HepG2 (cell line): ENCODE results near the gene SLC35B4. TPM values are rescaled to one million over a fixed set of nuclear protein-coding genes. Genes with fewer than 3 reads are reported as not detected.

Source experiments
- ATAC-seq: fragments of 200-7000 bp; cut with Tn5 transposase; 3 replicates; pipeline ENCODE4 v1.9.1; 2020; ENCODE audit warnings: mild to moderate bottlenecking, moderate library complexity
- BruUV-seq: library from RNA; stranded (reverse); fragments of 400-500 nt; replicated peaks from 2 replicates; lab custom pipeline; 2021; lab: Mats Ljungman, UMichigan
- CTCF ChIA-PET: fragments of 300-600 bp; formaldehyde crosslinking; extraction: SDS; loops from one replicate; lab custom pipeline; 2021; ENCODE audit warnings: low total read pairs, inconsistent platforms, low intra/inter-chr PET ratio; lab: Yijun Ruan, JAX
- POLR2A ChIA-PET: fragments of 350-600 bp; sonication (Branson Sonifier 250); formaldehyde crosslinking; loops from one replicate; lab custom pipeline; 2020; ENCODE audit warnings: antibody characterized with exemption, inconsistent platforms; lab: Yijun Ruan, JAX
- DNase-seq: peaks from one replicate; pipeline ENCODE4 v3.0.0-alpha.2; 2015; ENCODE audit warnings: low spot score
- FAIRE-seq: peaks from 3 replicates; lab custom pipeline; 2011; peaks lifted over from hg19 to GRCh38; lab: Jason Lieb, UNC
- H2AFZ ChIP-seq: one replicate; pipeline ENCODE4 v1.6.1; 2011; ENCODE audit warnings: low read length, inconsistent platforms
- H3K27ac ChIP-seq: fragments of 300-600 bp; 3 replicates; pipeline ENCODE4 v1.8.0; 2011; ENCODE audit warnings: mixed run types, mild to moderate bottlenecking, mixed read lengths, low read length, inconsistent platforms; ENCODE audit not compliant: insufficient read depth; ENCODE audit errors: extremely low read length
- H3K27me3 ChIP-seq, 2 experiments: fragments of 200-600 bp in 1 of 2; 2 replicates in 1 of 2; 3 replicates in 1 of 2; pipeline versions ENCODE4 v1.6.0 to v1.8.0; 2011; ENCODE audit warnings: low read length in 2 of 2, mild to moderate bottlenecking in 2 of 2, moderate library complexity in 2 of 2, inconsistent platforms in 1 of 2; ENCODE audit not compliant: insufficient read depth in 2 of 2, control insufficient read depth in 1 of 2
- H3K36me3 ChIP-seq, 2 experiments: fragments of 200-600 bp in 1 of 2; replicated peaks in 1 of 2; 2 replicates in 1 of 2; 3 replicates in 1 of 2; pipeline versions ENCODE4 v1.5.1 to v1.8.0; 2011; ENCODE audit warnings: low read length in 2 of 2, inconsistent platforms in 1 of 2; ENCODE audit not compliant: insufficient read depth in 2 of 2, control insufficient read depth in 1 of 2
- H3K4me1 ChIP-seq: 2 replicates; pipeline ENCODE4 v1.5.1; 2012; ENCODE audit warnings: low read length, inconsistent platforms; ENCODE audit not compliant: insufficient read depth
- H3K4me2 ChIP-seq: 2 replicates; pipeline ENCODE4 v1.6.0; 2011; ENCODE audit warnings: low read depth, low read length, inconsistent platforms
- H3K4me3 ChIP-seq, 3 experiments: fragments of 200-600 bp in 1 of 3; sonication (generic), shearing (Covaris generic) in 1 of 3; replicated peaks in 1 of 3; 2 replicates each; pipeline ENCODE4 v1.5.1; 2011 to 2016; ENCODE audit warnings: low read length in 3 of 3, inconsistent platforms in 2 of 3, low read depth in 2 of 3, mild to moderate bottlenecking in 2 of 3, control low read depth in 1 of 3, mixed read lengths in 1 of 3; ENCODE audit not compliant: insufficient read depth in 1 of 3
- H3K79me2 ChIP-seq: one replicate; pipeline ENCODE4 v1.6.1; 2011; ENCODE audit warnings: low read length, inconsistent platforms; ENCODE audit not compliant: insufficient read depth
- H3K9ac ChIP-seq: 2 replicates; pipeline ENCODE4 v1.6.0; 2011; ENCODE audit warnings: mild to moderate bottlenecking, low read depth, low read length, inconsistent platforms; ENCODE audit not compliant: insufficient read depth
- H3K9me3 ChIP-seq: 2 replicates; pipeline ENCODE4 v1.5.1; 2012; ENCODE audit warnings: mild to moderate bottlenecking, low read length
- H4K20me1 ChIP-seq: 2 replicates; pipeline ENCODE4 v1.6.0; 2011; ENCODE audit warnings: inconsistent platforms, mild to moderate bottlenecking, low read length, moderate library complexity; ENCODE audit not compliant: insufficient read depth
- CREB1 ChIP-seq, 2 experiments: fragments of 450-650 bp in 1 of 2; IDR thresholded peaks; 2 replicates each; pipeline ENCODE4 v1.6.1; 2016 to 2017; ENCODE audit warnings: control low read depth in 1 of 2, mild to moderate bottlenecking in 1 of 2, missing compliant biosample characterization in 1 of 2, missing genetic modification characterization in 1 of 2
- EP300 ChIP-seq, 3 experiments: sonication (generic) in 1 of 3; formaldehyde crosslinking in 1 of 3; IDR thresholded peaks; 2 replicates each; pipeline versions ENCODE4 v1.5.1 to v1.6.1; 2011 to 2020; ENCODE audit warnings: low read depth in 2 of 3, low read length in 2 of 3, borderline replicate concordance in 1 of 3, improper control_type of control experiment in 1 of 3, mild to moderate bottlenecking in 1 of 3, missing genetic modification reagents in 1 of 3, moderate library complexity in 1 of 3
- ETV5 ChIP-seq: IDR thresholded peaks from 2 replicates; pipeline ENCODE4 v1.6.1; 2018; ENCODE audit warnings: missing biosample characterization, missing genetic modification reagents, inconsistent platforms, borderline replicate concordance
- FOSL2 ChIP-seq: sonication (generic); formaldehyde crosslinking; IDR thresholded peaks from 2 replicates; pipeline ENCODE4 v1.4.0; 2020; ENCODE audit warnings: missing genetic modification reagents
- NCOA2 ChIP-seq: sonication (generic); formaldehyde crosslinking; IDR thresholded peaks from 2 replicates; pipeline ENCODE4 v1.8.0; 2022; ENCODE audit warnings: inconsistent platforms
- RORA ChIP-seq: sonication (generic); formaldehyde crosslinking; IDR thresholded peaks from 2 replicates; pipeline ENCODE4 v1.5.0; 2020; ENCODE audit warnings: mild to moderate bottlenecking, missing genetic modification reagents, moderate library complexity
- TP53 ChIP-seq: sonication (generic); formaldehyde crosslinking; conservative IDR thresholded peaks from 2 replicates; pipeline ENCODE4 v1.4.0; 2020; ENCODE audit warnings: missing genetic modification reagents
- ZNF468 ChIP-seq: sonication (generic); formaldehyde crosslinking; IDR thresholded peaks from 2 replicates; pipeline ENCODE4 v1.8.0; 2022; ENCODE audit warnings: mild to moderate bottlenecking, moderate library complexity, missing genetic modification reagents
- ZNF501 ChIP-seq: sonication (generic); formaldehyde crosslinking; IDR thresholded peaks from 2 replicates; pipeline ENCODE4 v1.5.1; 2020; ENCODE audit warnings: mild to moderate bottlenecking, moderate library complexity, missing genetic modification reagents
- WGBS: methylation state at CpG from one replicate; pipeline ENCODE4 v1.1.6; 2017; ENCODE audit warnings: low lambda C conversion rate; 5-methylcytosine and 5-hydroxymethylcytosine counted together
- in situ Hi-C: cut with HindIII; loops from 2 replicates; pipeline ENCODE4 v1.10.0; 2017; ENCODE audit warnings: low pct_unique_long_range_greater_than_20kb; ENCODE audit not compliant: extremely low pct_ligation_motif_present
- intact Hi-C: fragments of 100-400 bp; cut with micrococcal nuclease; formaldehyde crosslinking; loops from one replicate; pipeline ENCODE4 v1.10.0; 2022; ENCODE audit not compliant: unreplicated experiment
- polyA plus RNA-seq, 8 experiments: library from polyadenylated mRNA; depleted of rRNA in 3 of 8; stranded (reverse) in 7 of 8; unstranded in 1 of 8; fragments of >200 nt; fragmentation: Illumina TruSeq in 4 of 8; extraction: Trizol in 4 of 8; gene quantifications; 2 replicates each; pipeline versions ENCODE4 v1.2.1 to v1.2.3, GENCODE V29; 2011 to 2016; ENCODE audit warnings: low read depth in 4 of 8, missing spikeins in 1 of 8, mixed read lengths in 1 of 8; ENCODE audit not compliant: insufficient read depth in 1 of 8
- total RNA-seq, 5 experiments: library from RNA; depleted of rRNA; stranded (reverse); fragments of >200 nt; fragmentation: Illumina TruSeq; extraction: Trizol; gene quantifications; 2 replicates each; pipeline ENCODE4 v1.2.3, GENCODE V29; 2016; ENCODE audit warnings: low read depth in 1 of 5
- TF ChIP-seq, protein P1 (sequence below): sonication (generic); formaldehyde crosslinking; IDR thresholded peaks from 2 replicates; pipeline ENCODE4 v1.4.0; 2020; ENCODE audit warnings: mild to moderate bottlenecking, missing genetic modification reagents
- TF ChIP-seq, protein P2 (sequence below): sonication (generic); formaldehyde crosslinking; IDR thresholded peaks from 2 replicates; pipeline ENCODE4 v1.4.0; 2020; ENCODE audit warnings: missing genetic modification reagents

SLC35B4 gene
- total and polyA plus RNA-seq, 2 of the 13 experiments (the other 11 are each of a cell fraction or from before 2014, with no cell fraction given), result 17.1 to 17.8 TPM

DNA sequence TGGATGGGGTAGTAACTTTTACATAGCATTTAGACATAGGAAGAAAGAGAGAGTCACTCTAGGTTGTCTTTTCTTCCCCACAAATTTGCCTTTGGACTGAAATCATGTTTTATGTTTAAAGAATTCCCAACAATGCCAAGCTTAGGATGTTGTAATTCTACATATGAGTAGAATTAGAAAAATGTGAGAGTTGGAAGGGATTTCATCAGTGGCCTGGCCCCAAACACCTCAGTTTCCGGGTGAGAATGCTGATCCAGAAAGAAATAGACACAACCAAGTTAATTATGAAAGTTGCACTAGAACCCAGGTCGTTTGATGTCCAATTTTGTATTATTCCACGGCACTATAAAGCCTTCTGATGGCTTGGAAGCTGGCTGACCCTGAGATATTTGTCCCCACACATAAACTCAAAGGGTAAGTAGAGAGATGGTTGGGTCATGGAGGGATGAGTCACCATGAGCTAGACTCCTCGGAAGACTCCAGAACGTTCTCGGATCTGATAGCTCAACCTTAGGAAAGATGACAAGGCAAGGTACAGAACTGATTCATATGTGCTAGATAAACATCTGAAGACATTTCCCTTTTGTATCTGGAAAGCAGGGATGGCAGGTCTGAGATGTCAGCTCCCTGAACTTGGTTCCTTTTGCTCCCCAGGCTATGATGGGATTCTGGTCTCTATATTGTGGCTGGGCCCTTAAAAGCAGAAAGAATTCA, 48.8 kb upstream of the SLC35B4 start:
- Histone ChIP-seq H2AFZ (no peak overlapping the region), H3K79me2 (no peaks in the 10 kb centered on the region), H3K4me1 (peaks cover 78% of the 10 kb centered on the region)
- no peak for ATAC-seq
- WGBS, result 29% methylated on average over 6 of the region's 6 CpGs
- DNase-seq, result no peak
- intact Hi-C loops, result loop anchor here (5.0 kb wide), 1 partner anchor 57 kb away; no protein-coding TSS in a partner anchor
- TF ChIP-seq, protein P1, sequence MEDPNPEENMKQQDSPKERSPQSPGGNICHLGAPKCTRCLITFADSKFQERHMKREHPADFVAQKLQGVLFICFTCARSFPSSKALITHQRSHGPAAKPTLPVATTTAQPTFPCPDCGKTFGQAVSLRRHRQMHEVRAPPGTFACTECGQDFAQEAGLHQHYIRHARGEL (CRISPR knock-in tag), result no peak
- no peak for TF ChIP-seq ZNF468
- no peak for TF ChIP-seq TP53 (CRISPR knock-in tag)
- peak; percentile 63 for TF ChIP-seq FOSL2
- TF ChIP-seq EP300 (IDR thresholded peaks at IDR 0.05; ENCODE audit: low read depth in 2 of 2, low read length in 2 of 2), result 0 out of 4 replicates have a peak, but pooled peaks of 1 of the 2 experiments have one; percentile 4
- no peak for TF ChIP-seq EP300 (CRISPR knock-in tag; IDR thresholded peaks at IDR 0.05; ENCODE audit: borderline replicate concordance)
- TF ChIP-seq, all 625 proteins: peak for 2
- POLR2A ChIA-PET, result interaction anchor here (1.1 kb wide), 1 partner anchor 9 kb away, joined by 3 read pairs; no protein-coding TSS in a partner anchor
- no peak overlapping the region for H3K4me2 ChIP-seq
- no peaks in the 10 kb centered on the region; a peak in 1 of 5 replicates for H3K27me3 ChIP-seq
- H3K36me3 ChIP-seq, result no peaks in the 10 kb centered on the region
- no peak overlapping the region for H3K27ac ChIP-seq
- BruUV-seq, result no TSS peak
- no peak overlapping the region for H3K4me3 ChIP-seq
- no peak overlapping the region for H3K9ac ChIP-seq
- H3K9me3 ChIP-seq, result no peaks in the 10 kb centered on the region
- no peak for FAIRE-seq
- in situ Hi-C loops, result no loop called here
- CTCF ChIA-PET, result no interaction called here
- H4K20me1 ChIP-seq, result no peaks in the 10 kb centered on the region

DNA sequence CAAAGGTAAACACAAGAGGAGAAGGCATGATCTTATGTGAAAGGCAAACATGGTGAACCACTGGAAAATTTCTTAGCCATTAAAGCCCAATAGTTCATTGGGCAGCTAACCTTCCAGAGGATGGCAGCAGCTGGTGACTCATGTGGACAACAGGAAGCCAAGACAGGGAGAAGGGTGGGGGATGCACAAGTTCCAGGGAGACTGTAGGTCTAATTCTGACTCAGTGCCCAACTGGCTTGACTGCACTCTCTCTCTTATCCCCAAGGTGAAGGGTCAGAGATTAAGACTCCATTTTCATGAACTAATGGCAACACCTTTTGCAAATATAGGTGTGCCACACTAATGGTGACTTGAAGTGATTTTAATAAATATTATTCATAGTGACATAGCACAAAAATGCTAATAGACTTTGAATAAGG, 47.9 kb upstream of the SLC35B4 start:
- Histone ChIP-seq H3K4me1 (peaks cover 83% of the 10 kb centered on the region), H3K9me3 (no peaks in the 10 kb centered on the region), H2AFZ (no peak overlapping the region), H3K27ac (no peak overlapping the region), H3K79me2 (no peaks in the 10 kb centered on the region), H3K27me3 (no peaks in the 10 kb centered on the region; a peak in 1 of 5 replicates), H3K36me3 (no peaks in the 10 kb centered on the region), H3K4me3 (no peak overlapping the region), H4K20me1 (no peaks in the 10 kb centered on the region), H3K4me2 (no peak overlapping the region), H3K9ac (no peak overlapping the region)
- intact Hi-C loops (loop anchor here (5.0 kb wide), 2 partner anchors 58 to 243 kb away; no protein-coding TSS in a partner anchor), in situ Hi-C loops (no loop called here)
- no TSS peak for BruUV-seq
- FAIRE-seq (no peak), ATAC-seq (no peak), DNase-seq (peak; percentile 59)
- ChIA-PET CTCF (no interaction called here), POLR2A (interaction anchor here (1.2 kb wide), 1 partner anchor 9 kb away, joined by 3 read pairs; no protein-coding TSS in a partner anchor)
- TF ChIP-seq, protein P2, sequence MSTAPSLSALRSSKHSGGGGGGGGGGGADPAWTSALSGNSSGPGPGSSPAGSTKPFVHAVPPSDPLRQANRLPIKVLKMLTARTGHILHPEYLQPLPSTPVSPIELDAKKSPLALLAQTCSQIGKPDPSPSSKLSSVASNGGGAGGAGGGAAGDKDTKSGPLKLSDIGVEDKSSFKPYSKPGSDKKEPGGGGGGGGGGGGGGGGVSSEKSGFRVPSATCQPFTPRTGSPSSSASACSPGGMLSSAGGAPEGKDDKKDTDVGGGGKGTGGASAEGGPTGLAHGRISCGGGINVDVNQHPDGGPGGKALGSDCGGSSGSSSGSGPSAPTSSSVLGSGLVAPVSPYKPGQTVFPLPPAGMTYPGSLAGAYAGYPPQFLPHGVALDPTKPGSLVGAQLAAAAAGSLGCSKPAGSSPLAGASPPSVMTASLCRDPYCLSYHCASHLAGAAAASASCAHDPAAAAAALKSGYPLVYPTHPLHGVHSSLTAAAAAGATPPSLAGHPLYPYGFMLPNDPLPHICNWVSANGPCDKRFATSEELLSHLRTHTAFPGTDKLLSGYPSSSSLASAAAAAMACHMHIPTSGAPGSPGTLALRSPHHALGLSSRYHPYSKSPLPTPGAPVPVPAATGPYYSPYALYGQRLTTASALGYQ (CRISPR knock-in tag), result no peak
- TF ChIP-seq CREB1 (IDR thresholded peaks at IDR 0.05) (no peak), CREB1 (CRISPR knock-in tag; IDR thresholded peaks at IDR 0.05) (0 out of 2 replicates have a peak, but pooled peaks have one; percentile 16), ETV5 (CRISPR knock-in tag) (peak; percentile 37; the same call in 1 of the 2 replicates), RORA (CRISPR knock-in tag) (no peak), ZNF501 (CRISPR knock-in tag) (no peak), FOSL2 (peak; percentile 90), NCOA2 (CRISPR knock-in tag) (no peak)
